ENCODE data around the gene ARHGAP24. TPM values are rescaled to one million over a fixed set of nuclear protein-coding genes. Genes with fewer than 3 reads are reported as not detected.

ARHGAP24 gene
- total and polyA plus RNA-seq, 2 experiments from 2014 or later, result 0.21 to 0.36 TPM

- Histone ChIP-seq H3K36me3 (ENCODE audit: insufficient read depth) (no peaks in the 10 kb centered on the region), H3K4me3 (no peak overlapping the region), H4K20me1 (replicated peaks; ENCODE audit: insufficient read depth) (no peaks in the 10 kb centered on the region), H3K27me3 (ENCODE audit: insufficient read depth) (no peaks in the 10 kb centered on the region), H3K4me1 (ENCODE audit: insufficient read depth) (no peaks in the 10 kb centered on the region), H3K4me2 (no peak overlapping the region), H3K9me2 (ENCODE audit: insufficient read depth) (no peaks in the 10 kb centered on the region), H3K79me2 (replicated peaks; ENCODE audit: insufficient read depth) (no peaks in the 10 kb centered on the region), H3F3A (replicated peaks; ENCODE audit: low read depth) (no peaks in the 10 kb centered on the region), H3K27ac (ENCODE audit: low read depth) (no peak overlapping the region), H2AFZ (no peak overlapping the region)
- Mint-ChIP-seq H3K27ac (no peak overlapping the region), H3K36me3 (ENCODE audit: low read depth) (no peaks in the 10 kb centered on the region), H3K4me3 (no peak overlapping the region), H3K9me3 (no peaks in the 10 kb centered on the region), H3K4me1 (peaks cover 5% of the 10 kb centered on the region), H3K27me3 (ENCODE audit: insufficient read depth, low read depth, poor library complexity) (no peaks in the 10 kb centered on the region)
- TF ChIP-seq STAT1 (IDR thresholded peaks at IDR 0.05; ENCODE audit: unreplicated experiment) (no peak), JUNB (IDR thresholded peaks at IDR 0.05; ENCODE audit: unreplicated experiment) (no peak), POLR2AphosphoS5 (IDR thresholded peaks at IDR 0.05; ENCODE audit: low read depth) (no peak), EZH2phosphoT487 (IDR thresholded peaks at IDR 0.05; ENCODE audit: unreplicated experiment) (no peak), ZNF114 (CRISPR knock-in tag; IDR thresholded peaks at IDR 0.05) (no peak), ZNF331 (CRISPR knock-in tag; IDR thresholded peaks at IDR 0.05; ENCODE audit: low read depth) (no peak)
- TF ChIP-seq, protein P1, sequence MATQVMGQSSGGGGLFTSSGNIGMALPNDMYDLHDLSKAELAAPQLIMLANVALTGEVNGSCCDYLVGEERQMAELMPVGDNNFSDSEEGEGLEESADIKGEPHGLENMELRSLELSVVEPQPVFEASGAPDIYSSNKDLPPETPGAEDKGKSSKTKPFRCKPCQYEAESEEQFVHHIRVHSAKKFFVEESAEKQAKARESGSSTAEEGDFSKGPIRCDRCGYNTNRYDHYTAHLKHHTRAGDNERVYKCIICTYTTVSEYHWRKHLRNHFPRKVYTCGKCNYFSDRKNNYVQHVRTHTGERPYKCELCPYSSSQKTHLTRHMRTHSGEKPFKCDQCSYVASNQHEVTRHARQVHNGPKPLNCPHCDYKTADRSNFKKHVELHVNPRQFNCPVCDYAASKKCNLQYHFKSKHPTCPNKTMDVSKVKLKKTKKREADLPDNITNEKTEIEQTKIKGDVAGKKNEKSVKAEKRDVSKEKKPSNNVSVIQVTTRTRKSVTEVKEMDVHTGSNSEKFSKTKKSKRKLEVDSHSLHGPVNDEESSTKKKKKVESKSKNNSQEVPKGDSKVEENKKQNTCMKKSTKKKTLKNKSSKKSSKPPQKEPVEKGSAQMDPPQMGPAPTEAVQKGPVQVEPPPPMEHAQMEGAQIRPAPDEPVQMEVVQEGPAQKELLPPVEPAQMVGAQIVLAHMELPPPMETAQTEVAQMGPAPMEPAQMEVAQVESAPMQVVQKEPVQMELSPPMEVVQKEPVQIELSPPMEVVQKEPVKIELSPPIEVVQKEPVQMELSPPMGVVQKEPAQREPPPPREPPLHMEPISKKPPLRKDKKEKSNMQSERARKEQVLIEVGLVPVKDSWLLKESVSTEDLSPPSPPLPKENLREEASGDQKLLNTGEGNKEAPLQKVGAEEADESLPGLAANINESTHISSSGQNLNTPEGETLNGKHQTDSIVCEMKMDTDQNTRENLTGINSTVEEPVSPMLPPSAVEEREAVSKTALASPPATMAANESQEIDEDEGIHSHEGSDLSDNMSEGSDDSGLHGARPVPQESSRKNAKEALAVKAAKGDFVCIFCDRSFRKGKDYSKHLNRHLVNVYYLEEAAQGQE (IDR thresholded peaks at IDR 0.05; ENCODE audit: unreplicated experiment), result no peak
- TF ChIP-seq, protein P2, sequence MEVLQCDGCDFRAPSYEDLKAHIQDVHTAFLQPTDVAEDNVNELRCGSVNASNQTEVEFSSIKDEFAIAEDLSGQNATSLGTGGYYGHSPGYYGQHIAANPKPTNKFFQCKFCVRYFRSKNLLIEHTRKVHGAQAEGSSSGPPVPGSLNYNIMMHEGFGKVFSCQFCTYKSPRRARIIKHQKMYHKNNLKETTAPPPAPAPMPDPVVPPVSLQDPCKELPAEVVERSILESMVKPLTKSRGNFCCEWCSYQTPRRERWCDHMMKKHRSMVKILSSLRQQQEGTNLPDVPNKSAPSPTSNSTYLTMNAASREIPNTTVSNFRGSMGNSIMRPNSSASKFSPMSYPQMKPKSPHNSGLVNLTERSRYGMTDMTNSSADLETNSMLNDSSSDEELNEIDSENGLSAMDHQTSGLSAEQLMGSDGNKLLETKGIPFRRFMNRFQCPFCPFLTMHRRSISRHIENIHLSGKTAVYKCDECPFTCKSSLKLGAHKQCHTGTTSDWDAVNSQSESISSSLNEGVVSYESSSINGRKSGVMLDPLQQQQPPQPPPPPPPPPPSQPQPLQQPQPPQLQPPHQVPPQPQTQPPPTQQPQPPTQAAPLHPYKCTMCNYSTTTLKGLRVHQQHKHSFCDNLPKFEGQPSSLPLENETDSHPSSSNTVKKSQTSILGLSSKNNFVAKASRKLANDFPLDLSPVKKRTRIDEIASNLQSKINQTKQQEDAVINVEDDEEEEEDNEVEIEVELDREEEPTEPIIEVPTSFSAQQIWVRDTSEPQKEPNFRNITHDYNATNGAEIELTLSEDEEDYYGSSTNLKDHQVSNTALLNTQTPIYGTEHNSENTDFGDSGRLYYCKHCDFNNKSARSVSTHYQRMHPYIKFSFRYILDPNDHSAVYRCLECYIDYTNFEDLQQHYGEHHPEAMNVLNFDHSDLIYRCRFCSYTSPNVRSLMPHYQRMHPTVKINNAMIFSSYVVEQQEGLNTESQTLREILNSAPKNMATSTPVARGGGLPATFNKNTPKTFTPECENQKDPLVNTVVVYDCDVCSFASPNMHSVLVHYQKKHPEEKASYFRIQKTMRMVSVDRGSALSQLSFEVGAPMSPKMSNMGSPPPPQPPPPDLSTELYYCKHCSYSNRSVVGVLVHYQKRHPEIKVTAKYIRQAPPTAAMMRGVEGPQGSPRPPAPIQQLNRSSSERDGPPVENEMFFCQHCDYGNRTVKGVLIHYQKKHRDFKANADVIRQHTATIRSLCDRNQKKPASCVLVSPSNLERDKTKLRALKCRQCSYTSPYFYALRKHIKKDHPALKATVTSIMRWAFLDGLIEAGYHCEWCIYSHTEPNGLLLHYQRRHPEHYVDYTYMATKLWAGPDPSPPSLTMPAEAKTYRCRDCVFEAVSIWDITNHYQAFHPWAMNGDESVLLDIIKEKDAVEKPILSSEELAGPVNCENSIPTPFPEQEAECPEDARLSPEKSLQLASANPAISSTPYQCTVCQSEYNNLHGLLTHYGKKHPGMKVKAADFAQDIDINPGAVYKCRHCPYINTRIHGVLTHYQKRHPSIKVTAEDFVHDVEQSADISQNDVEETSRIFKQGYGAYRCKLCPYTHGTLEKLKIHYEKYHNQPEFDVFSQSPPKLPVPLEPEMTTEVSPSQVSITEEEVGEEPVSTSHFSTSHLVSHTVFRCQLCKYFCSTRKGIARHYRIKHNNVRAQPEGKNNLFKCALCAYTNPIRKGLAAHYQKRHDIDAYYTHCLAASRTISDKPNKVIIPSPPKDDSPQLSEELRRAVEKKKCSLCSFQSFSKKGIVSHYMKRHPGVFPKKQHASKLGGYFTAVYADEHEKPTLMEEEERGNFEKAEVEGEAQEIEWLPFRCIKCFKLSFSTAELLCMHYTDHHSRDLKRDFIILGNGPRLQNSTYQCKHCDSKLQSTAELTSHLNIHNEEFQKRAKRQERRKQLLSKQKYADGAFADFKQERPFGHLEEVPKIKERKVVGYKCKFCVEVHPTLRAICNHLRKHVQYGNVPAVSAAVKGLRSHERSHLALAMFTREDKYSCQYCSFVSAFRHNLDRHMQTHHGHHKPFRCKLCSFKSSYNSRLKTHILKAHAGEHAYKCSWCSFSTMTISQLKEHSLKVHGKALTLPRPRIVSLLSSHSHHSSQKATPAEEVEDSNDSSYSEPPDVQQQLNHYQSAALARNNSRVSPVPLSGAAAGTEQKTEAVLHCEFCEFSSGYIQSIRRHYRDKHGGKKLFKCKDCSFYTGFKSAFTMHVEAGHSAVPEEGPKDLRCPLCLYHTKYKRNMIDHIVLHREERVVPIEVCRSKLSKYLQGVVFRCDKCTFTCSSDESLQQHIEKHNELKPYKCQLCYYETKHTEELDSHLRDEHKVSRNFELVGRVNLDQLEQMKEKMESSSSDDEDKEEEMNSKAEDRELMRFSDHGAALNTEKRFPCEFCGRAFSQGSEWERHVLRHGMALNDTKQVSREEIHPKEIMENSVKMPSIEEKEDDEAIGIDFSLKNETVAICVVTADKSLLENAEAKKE (CRISPR knock-in tag; IDR thresholded peaks at IDR 0.05), result no peak
- ATAC-seq (no peak), DNase-seq (ENCODE audit: low spot score) (no peak)
Measured at GRCh38 chr4:86050496-86050895, 575.5 kb downstream of the ARHGAP24 start.

MicroRNA genes within 50 kb of the gene (microRNA counts, 767-probe panel; counts per million panel counts)
- not detected for microRNA hsa-miR-4451

Small RNA genes within 50 kb of the gene (microRNA-seq; reads per million reads assigned to microRNA genes)
- not detected for gene MIR4451

Small RNA genes within 50 kb of the gene (small RNA-seq; reads per million reads assigned to genes)
- not detected for gene MIR4451 (ENCODE audit: low replicate concordance)
